Hematopoietic multipotent progenitor cell treated with erythropoietin and hydrocortisone succinate and interleukin-3 and kit ligand, for 6 days (in vitro differentiated cells): Measurements from ENCODE around the gene GPR137.
"Not testable (repeated sequence)": the region's sequence is repeated elsewhere in the genome, so short reads cannot be mapped to it uniquely, and the experiment has no call there.

Experiments used
- DNase-seq: peaks from one replicate; pipeline ENCODE4 v3.0.0-alpha.2; 2015

Gene GPR137

DNA sequence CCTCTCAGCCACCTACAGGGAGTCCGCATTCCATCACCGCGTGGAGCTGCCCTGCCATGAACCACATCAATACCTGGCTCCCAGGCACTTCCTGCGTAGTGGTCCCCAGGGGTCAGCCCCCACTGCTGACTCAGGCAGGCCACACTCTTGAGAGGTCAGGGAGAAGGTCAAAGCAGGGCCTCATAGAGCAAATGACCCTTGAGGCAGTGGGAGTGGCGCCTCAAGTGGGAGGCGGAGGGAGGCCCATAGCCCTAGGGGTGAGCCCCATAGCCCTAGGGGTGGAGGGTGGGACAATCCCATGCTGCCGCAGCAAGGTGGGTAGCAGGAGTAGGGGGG, 37.2 kb downstream of the GPR137 start:
- DNase-seq = no peak

DNA sequence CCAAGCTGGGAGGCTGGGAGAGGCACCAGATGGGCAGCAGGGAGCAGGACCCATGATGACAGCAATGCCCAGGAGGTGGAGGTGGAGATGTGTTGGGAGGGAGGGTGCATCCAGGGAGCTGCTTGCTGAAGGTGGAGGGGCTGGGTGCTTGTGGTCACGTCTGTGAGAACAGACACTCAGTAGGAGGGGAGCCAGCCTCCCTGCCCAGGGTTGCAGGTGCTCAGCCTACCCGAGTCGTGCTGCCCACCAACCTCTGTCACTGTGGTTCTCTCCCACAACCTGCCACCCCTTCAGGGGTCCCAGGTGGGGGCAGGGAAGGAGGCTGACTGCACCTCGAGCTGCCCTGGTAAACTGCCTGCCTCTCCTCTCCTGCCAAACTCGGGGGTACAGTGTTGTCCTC, 37.7 kb downstream of the GPR137 start:
- DNase-seq = no peak

DNA sequence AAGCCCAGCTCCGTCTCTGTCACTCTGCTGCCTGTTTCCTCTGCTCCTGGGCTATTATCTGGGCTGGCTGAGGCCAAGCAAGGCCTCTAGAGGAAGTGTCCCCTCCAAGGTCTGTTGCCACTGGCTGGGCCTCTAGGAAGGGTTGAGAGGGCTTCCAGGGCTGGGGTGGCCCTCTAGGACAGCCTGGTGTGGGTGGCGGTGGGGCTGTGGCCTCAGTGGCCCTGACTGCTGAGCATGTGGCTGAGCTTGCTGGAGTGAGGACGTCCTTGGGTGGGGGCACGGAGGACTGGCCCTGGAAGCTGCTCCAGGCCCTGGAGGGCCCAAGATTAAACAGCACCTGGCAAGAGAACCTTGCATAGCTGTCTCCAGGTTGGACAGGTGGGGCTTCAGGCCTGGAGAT, 38.3 kb downstream of the GPR137 start:
- not testable (repeated sequence) for DNase-seq

DNA sequence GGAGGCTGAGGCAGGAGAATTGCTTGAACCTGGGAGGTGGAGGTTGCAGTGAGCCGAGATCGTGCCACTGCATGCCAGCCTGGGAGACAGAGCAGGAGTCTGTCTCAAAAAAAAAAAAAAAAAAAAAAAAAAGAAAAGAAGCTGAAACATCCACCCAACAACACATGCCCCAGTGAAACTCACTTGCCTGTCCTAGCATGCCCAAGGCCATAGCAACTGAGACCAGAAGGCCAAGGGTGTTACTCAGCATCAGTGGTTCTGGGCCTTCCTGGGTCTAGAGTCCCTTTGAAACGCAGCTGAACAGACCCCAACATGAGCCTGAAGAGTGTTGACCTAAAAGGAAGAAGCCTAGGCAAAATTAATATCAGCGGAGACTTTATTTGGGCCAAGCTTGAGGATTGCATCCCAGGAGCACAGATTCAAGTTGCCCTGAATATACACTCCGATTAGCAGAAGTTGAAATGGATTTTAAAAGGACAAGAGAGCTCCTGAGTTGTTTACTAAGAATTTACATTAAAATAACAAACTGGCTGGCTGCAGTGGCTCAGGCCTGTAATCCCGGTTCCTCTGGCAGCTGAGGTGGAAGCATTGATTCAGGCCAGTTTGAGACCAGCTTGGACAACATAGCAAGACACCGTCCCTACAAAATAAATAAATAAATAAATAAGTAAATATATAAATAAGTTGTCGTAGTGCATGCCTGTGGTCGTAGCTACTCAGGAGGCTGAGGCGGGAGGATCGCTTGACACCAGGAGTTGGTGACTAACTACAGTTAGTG, 39.2 kb downstream of the GPR137 start:
- no peak for DNase-seq

DNA sequence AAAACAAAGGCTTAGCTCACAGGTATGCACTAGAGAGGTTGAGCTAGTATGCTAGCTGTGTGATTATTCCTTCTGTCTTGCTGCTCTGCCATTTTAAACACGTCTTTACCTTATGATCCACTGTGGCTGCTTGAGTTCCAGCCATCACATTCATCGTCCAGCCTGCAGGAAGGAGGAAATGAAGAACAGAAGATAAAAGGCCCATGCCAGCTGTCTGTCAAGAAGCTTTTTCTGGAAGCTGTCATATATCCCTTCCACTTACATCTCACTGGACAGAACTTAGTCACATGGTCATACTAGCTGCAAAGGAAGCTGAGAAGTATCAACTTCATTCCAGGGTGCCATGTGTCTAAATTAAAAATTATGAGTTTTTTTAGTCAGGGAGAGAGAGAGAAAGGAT, 41.7 kb downstream of the GPR137 start:
- no peak for DNase-seq

DNA sequence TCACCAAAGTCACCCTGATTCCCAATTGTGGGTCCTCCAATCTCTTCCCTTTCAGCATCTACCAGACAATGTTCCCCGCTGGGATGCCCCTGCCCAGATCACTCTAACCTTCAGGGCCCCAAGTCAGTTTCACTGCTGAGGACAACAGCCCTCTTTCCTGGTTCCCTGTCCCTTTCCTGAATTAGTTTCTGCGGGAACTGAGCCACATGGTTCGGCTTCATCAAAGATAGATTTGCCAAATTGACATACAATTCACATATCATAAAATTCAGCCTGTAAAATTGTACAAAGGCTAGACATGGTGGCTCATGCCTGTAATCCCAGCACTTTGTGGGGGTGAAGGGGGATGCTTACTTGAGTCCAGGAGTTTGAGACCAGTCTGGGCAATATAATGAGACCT, 42.3 kb downstream of the GPR137 start:
- DNase-seq = no peak

DNA sequence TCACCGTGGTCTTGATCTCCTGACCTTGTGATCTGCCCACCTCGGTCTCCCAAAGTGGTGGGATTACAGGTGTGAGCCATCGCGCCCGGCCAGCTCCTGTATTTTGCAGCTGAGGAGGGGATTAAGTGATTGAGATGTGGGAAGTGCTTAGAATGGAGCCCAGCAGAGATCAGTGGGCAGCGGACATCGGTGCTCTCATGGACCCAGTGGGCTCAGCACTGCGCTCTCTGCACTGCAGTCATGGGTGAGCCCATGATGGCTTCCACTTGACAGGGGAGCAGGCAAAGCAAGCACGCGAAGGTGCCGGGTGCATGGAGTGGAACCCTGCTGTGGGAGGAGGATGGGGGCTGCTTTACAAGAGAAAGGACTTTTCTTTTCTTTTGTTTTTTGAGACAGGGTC, 45.2 kb downstream of the GPR137 start:
- DNase-seq = no peak

DNA sequence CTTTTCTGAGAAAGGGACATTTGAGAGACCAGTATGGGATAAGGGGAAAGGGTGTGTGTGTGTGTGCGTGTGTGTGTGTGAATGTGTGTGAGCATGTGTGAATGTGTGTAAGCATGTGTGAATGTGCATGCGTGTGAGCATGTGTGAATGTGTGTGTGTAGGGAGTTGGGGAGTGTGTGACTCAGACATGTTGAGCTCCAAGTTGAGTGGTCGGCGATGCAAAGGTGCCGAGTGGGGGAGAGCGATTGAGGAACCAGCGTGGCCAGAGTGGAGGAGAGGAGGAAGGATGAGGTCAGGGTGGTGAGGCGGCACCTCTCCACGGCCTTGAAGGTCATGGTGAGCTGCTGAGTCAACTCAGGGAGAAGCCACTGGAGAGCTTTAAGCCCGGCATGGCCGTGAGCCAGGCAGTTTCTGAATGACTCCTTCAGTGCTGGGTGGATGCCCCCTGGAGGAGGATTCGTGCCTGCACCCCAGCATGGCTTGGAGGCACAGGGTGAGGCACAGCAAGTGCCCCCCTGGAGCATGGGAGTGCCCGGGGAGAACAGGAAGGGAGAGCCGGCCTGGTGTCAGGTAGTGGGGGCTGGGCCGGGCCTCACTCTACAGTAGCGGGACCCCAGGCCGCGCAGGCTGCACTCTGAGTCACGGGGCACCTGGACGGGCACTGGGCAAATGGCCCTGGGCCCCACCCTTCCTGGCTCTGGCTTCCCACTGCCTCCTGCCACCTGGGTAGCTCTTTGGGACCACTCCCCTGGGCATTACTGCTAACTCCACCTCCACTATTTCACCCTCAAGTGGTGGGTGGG, 46.1 kb downstream of the GPR137 start:
- DNase-seq = peak; percentile 96

DNA sequence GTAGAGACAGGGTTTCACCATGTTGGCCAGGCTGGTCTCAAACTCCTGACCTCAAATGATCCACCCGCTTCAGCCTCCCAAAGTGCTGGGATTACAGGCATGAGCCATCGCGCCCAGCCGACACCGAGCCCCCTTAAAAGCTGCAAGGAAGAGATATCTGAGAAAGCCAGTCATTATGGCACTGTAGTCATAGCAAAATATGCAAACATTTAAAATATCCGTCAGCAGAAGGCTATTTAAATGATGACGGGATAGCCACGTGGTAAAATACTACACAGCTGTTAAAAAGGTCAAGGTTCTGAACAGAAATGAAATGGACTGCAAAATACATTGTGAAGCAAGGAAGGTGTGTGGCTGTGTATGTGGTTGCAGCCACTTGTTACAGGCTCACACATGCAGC, 47.9 kb downstream of the GPR137 start:
- no peak for DNase-seq

DNA sequence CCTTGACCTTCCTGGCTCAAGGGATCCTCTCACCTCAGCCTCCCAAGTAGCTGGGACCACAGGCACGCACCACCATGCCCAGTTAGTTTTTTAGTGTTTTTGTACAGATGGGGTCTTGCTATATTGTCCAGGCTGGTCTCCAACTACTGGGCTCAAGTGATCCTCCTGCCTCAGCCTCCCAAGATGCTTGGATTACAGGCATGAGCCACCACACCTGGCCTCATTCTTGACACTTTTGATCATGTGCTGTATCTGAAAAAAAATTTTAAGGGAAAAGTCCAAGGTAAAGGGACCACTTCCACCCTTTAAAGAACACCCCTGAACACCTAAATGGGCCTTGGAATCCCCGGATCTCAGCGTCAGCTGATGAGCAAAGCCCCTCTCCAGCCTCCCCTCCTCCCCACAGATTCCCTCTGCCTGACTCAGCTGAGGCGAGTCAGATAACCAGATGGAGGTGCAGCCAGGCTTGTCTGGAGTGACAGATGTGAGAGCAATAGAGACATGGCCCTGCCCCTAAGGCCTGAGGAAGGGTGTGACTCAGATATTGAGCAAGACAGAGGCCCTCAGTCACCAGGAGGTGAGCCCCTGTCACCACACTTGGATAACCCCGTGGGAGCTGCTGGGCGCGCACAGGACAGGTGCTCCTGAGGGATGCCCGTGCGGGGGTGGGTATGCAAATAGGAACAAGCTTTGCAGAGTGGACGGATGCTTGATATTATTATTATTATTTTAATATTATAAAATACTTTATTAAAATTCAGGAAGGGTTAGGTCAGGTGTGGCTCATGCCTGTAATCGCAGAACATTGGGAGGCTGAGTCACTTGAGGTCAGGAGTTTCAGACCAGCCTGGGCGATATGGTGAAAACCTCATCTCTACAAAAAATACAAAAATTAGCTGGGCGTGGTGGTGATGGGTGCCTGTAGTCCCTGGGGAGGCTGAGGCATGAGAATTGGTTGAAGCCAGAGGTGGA, 49.4 kb downstream of the GPR137 start:
- peak; percentile 99 for DNase-seq

DNA sequence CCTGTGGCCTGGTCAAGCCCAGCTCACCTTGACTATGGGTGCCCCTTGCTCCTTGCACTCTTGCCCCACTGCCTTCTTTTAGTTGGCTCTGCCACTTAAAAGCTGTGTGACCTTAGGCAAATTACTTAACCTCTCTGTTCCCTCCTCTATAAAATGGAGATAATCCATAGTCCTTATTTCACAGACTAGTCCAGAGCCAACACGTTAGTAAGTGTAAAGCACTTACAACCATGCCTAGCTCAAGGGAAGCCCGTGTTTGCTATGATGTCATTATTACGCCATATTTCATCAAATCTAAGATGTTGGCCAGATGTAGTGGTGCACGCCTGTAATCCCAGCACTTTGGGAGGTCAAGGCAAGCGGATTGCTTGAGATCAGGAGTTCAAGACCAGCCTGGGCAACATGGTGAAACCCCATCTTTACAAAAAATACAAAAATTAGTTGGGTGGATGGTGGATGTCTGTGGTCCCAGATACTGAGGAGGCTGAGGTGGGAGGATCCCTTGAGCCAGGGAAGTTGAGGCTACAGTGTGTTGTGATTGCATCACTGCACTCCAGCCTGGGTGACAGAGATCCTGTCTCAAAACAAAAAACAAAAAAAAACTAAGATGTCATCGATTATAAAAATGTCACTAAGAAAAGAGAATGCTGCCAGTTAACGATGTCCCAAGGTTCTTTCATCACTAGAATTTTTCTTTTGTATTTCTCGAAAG, 52.0 kb downstream of the GPR137 start:
- DNase-seq = no peak

DNA sequence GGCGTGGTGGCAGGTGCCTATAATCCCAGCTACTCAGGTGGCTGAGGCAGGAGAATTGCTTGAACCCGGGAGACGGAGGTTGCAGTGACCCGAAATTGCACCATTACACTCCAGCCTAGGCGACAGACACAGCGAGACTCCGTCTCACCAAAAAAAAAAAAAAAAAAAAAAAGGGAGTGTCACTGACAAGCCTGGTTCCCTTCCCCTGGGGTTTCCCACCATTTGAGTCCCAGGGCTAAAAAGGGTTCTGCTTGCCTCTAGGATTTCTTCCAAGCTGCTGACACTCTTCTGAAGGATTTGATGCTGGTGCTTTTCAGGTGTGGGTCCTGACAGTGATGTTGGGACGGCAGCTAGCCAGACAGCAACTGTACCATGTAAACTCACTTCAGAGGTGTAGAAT, 53.1 kb downstream of the GPR137 start:
- DNase-seq = no peak
